Measurements from ENCODE around the gene FRMD5. TPM values are rescaled to one million over a fixed set of nuclear protein-coding genes. Genes with fewer than 3 reads are reported as not detected.
A peak's percentile ranks its signal among the peaks of the same experiment; 100 is the strongest.

Gene FRMD5
- total RNA-seq, 2 donors from 2014 or later, result 9.1 to 25.1 TPM

DNA sequence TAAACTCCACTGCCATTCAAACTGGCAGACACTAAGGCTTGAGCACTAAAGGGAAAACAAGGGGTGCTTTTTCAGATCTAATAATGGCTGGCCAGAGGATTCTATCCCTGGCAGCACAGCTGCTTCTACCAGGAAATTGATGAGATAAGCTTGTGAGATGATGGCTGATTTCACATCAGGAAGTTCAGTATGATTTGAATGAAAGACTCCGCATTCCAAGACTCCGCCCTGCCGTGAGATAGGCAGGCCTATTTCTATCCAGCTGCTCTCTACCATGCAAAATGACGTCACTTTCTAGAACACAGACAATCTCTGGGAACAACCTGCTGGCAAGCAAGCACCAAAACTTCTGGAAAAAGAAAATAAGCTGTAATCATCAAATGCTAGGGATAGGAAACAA is 196.5 kb downstream of the FRMD5 start:
- intact Hi-C loops (cut with DNase I), result no loop called here
- DNase-seq (peak; percentile 77), ATAC-seq (peak; percentile 82 to 96)

GRCh38 chr15:43991206-43991605 is 203.9 kb downstream of the FRMD5 start:
- ATAC-seq (no peak), DNase-seq (no peak)
- intact Hi-C loops (cut with DNase I), result no loop called here

GRCh38 chr15:43989938-43990337 is 205.1 kb downstream of the FRMD5 start:
- DNase-seq (no peak), ATAC-seq (no peak)
- intact Hi-C loops (cut with DNase I), result no loop called here

- no peak for DNase-seq
- intact Hi-C loops (cut with DNase I), result no loop called here
- no peak for ATAC-seq
Observed at GRCh38 chr15:43988900-43989299, 206.2 kb downstream of the FRMD5 start.

- intact Hi-C loops (cut with DNase I), result no loop called here
- DNase-seq (no peak), ATAC-seq (no peak)
Observed at GRCh38 chr15:43987924-43988323, 207.1 kb downstream of the FRMD5 start.

- DNase-seq, result no peak
- intact Hi-C loops (cut with DNase I), result no loop called here
- no peak for ATAC-seq
Observed at GRCh38 chr15:43985976-43986680, 208.9 kb downstream of the FRMD5 start.

- no peak for ATAC-seq
- intact Hi-C loops (cut with DNase I), result no loop called here
Observed at GRCh38 chr15:43981576-43981975, 213.5 kb downstream of the FRMD5 start.

GRCh38 chr15:43977072-43977884 is 217.8 kb downstream of the FRMD5 start:
- DNase-seq, result no peak
- intact Hi-C loops (cut with DNase I), result no loop called here
- no peak for ATAC-seq

More at GRCh38 chr15:43981576-43981975, 213.5 kb downstream of the FRMD5 start:
- no peak for DNase-seq

DNA sequence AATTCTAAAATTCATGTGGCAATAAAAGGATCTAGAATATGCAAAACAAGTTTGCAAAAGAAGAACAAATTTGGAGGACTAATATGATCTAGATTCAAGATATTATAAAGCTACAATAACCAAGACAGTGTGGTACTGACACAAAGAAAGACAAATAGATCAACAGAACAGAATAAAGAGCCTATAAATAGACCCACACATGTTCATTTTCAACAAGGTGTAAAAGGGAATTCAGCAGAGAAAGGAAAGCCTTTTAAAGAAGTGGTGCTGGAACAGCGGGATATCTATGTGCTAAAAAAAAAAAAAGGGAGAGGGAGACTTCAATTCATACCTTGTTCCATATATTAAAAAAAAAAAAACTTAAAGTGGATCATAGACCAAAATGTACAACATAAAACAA is 219.3 kb downstream of the FRMD5 start:
- ATAC-seq (no peak), DNase-seq (no peak)
- intact Hi-C loops (cut with DNase I), result no loop called here

DNA sequence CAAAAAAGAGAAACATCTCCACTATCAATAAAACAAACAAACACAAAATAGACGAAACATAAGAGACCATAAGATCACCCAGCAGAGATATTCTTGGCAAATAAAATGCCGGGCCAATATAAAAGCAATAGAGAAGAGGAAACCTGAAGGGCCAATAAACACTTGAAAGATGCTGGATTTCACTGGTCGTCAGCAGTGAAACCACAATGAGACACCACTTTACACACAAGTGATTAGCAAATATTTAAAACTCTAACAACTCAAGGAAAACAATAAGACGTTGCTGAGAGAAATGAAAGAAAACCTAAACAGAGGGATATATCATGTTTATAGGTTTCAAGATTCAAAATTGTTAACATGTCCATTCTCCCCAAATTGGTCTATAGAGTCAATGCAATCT is 219.7 kb downstream of the FRMD5 start:
- ATAC-seq (no peak), DNase-seq (no peak)
- intact Hi-C loops (cut with DNase I), result no loop called here

GRCh38 chr15:43974852-43975251 is 220.2 kb downstream of the FRMD5 start:
- intact Hi-C loops (cut with DNase I), result no loop called here
- peak; percentile 30 to 59 for ATAC-seq
- no peak for DNase-seq

- ATAC-seq, result no peak
- DNase-seq, result no peak
- intact Hi-C loops (cut with DNase I), result no loop called here
Observed at GRCh38 chr15:43969802-43970375, 225.2 kb downstream of the FRMD5 start.

- intact Hi-C loops (cut with DNase I), result no loop called here
- no peak for ATAC-seq
- DNase-seq, result no peak
Observed at GRCh38 chr15:43968551-43968950, 226.5 kb downstream of the FRMD5 start.

- ATAC-seq, result no peak
- no peak for DNase-seq
- intact Hi-C loops (cut with DNase I), result no loop called here
Observed at GRCh38 chr15:43966646-43967045, 228.4 kb downstream of the FRMD5 start.

DNA sequence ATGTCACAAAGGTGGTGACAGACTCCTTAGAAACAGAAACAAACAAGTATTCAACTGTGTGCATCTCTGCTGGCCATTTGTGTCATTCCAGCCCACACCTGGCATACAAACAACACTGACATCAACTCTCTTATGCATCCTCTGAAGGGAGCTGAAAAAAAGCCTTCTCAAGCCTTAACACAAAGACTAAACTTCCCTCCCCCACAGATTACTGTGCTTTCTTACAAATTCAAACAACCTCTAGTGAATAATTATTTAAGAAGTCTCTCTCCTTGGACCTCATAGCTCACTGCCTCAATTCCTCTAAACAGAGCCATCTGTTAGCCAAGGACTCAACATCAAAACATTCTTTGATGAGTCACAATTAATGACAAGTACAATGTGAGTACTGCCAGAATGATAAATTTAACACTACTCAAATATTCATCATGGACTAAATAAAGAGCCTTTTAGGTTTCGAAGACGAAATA is 236.2 kb downstream of the FRMD5 start:
- intact Hi-C loops (cut with DNase I), result no loop called here
- DNase-seq (no peak), ATAC-seq (peak in 1 of 2 donors; percentile 90)

- intact Hi-C loops (cut with DNase I), result no loop called here
- no peak for ATAC-seq
- no peak for DNase-seq
Observed at GRCh38 chr15:43957724-43958123, 237.3 kb downstream of the FRMD5 start.

DNA sequence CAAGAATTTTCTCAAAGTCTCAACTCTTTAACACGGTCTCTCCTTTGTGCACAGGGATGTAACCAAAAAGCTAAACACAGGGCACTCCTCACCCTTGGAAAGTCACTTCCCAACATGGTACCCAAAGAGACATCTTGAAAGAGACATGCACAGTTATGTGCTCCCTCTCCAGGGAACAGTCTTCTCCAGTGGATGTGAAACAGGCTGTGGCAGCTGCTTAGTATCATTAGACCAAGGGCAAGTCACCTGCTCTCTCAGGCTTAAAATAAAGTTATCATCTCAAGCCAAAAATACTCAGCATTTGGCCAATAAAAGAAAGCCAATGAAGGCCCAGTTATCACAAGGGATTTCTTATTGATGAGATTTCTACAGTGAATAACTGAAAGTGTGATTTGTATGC is 239.9 kb downstream of the FRMD5 start:
- intact Hi-C loops (cut with DNase I), result no loop called here
- DNase-seq, result no peak
- no peak for ATAC-seq

- ATAC-seq, result peak in 1 of 2 donors; percentile 74
- intact Hi-C loops (cut with DNase I), result no loop called here
Observed at GRCh38 chr15:43954181-43954621, 240.9 kb downstream of the FRMD5 start.

GRCh38 chr15:43953402-43953801 is 241.7 kb downstream of the FRMD5 start:
- intact Hi-C loops (cut with DNase I), result no loop called here
- DNase-seq, result no peak
- no peak for ATAC-seq

More at GRCh38 chr15:43954181-43954621, 240.9 kb downstream of the FRMD5 start:
- no peak for DNase-seq

- no peak for ATAC-seq
- intact Hi-C loops (cut with DNase I), result no loop called here
- DNase-seq, result no peak
Observed at GRCh38 chr15:43950531-43950930, 244.5 kb downstream of the FRMD5 start.
